ENCODE results near the gene ADAM17. TPM values are rescaled to one million over a fixed set of nuclear protein-coding genes. Genes with fewer than 3 reads are reported as not detected.

The ADAM17 gene
- total and polyA plus RNA-seq, 10 donors = 9.4 to 54.0 (median 32.5) TPM

GRCh38 chr2:9543557-9543956 lies 12.1 kb downstream of the ADAM17 start:
- 4 to 33% (median 22%) methylated on average over 1 of the region's 1 CpG for WGBS, 5 donors
- peak overlapping the region in 5 of 8 donors; percentile 24 to 69 (median 32) for H3K27ac ChIP-seq
- H3K4me3 ChIP-seq = no peak overlapping the region
- H3K36me3 ChIP-seq = peaks cover 0 to 20% (median 5%) of the 10 kb centered on the region in 6 donors
- H3K4me1 ChIP-seq = peaks cover 59 to 100% (median 85%) of the 10 kb centered on the region in 6 donors
- no peaks in the 10 kb centered on the region for H3K9me3 ChIP-seq
- DNase-seq = no peak
- H3K27me3 ChIP-seq (replicated peaks in 1 of 7) = no peaks in the 10 kb centered on the region
- intact Hi-C loops (cut with DNase I; ENCODE audit: low total_unique reads) = no loop called here
- TF ChIP-seq CTCF (IDR thresholded peaks at IDR 0.05 in 8 of 11, conservative IDR thresholded peaks at IDR 0.05 in 3 of 11) (no peak), POLR2AphosphoS5 (IDR thresholded peaks at IDR 0.05) (no peak), POLR2A (IDR thresholded peaks at IDR 0.05) (no peak)

GRCh38 chr2:9539531-9539930 lies 16.1 kb downstream of the ADAM17 start:
- peak overlapping the region in 1 of 8 donors; percentile 3 for H3K4me3 ChIP-seq

GRCh38 chr2:9538000-9538507 lies 17.6 kb downstream of the ADAM17 start:
- Histone ChIP-seq H3K4me1 (peaks cover 20 to 85% (median 53%) of the 10 kb centered on the region in 6 donors), H3K9me3 (no peaks in the 10 kb centered on the region), H3K27me3 (replicated peaks in 1 of 7) (no peaks in the 10 kb centered on the region), H3K27ac (peak overlapping the region in 5 of 8 donors; percentile 20 to 79 (median 69)), H3K36me3 (peaks cover 0 to 43% (median 22%) of the 10 kb centered on the region in 6 donors), H3K4me3 (no peak overlapping the region)
- no peak for DNase-seq
- intact Hi-C loops (cut with DNase I; ENCODE audit: low total_unique reads) = no loop called here
- 20 to 33% (median 28%) methylated on average over 2 of the region's 2 CpGs for WGBS, 5 donors
- TF ChIP-seq POLR2AphosphoS5 (IDR thresholded peaks at IDR 0.05) = no peak
- no peak for TF ChIP-seq POLR2A (IDR thresholded peaks at IDR 0.05)
- TF ChIP-seq CTCF (IDR thresholded peaks at IDR 0.05 in 8 of 11, conservative IDR thresholded peaks at IDR 0.05 in 3 of 11) = no peak

More at GRCh38 chr2:9539531-9539930, 16.1 kb downstream of the ADAM17 start:
- Histone ChIP-seq H3K27me3 (replicated peaks in 1 of 7) (no peaks in the 10 kb centered on the region), H3K36me3 (peaks cover 0 to 29% (median 8%) of the 10 kb centered on the region in 6 donors), H3K9me3 (no peaks in the 10 kb centered on the region), H3K4me1 (peaks cover 35 to 98% (median 68%) of the 10 kb centered on the region in 6 donors), H3K27ac (peak overlapping the region in 7 of 8 donors; percentile 1 to 79 (median 45))
- no peak for DNase-seq
- TF ChIP-seq POLR2AphosphoS5 (IDR thresholded peaks at IDR 0.05) (no peak), POLR2A (IDR thresholded peaks at IDR 0.05) (no peak), CTCF (IDR thresholded peaks at IDR 0.05 in 8 of 11, conservative IDR thresholded peaks at IDR 0.05 in 3 of 11) (no peak)
- intact Hi-C loops (cut with DNase I; ENCODE audit: low total_unique reads) = no loop called here
- WGBS, 5 donors = 62 to 64% (median 63%) methylated on average over 5 of the region's 5 CpGs

- no peak overlapping the region for H3K4me3 ChIP-seq
- no peak for TF ChIP-seq CTCF (IDR thresholded peaks at IDR 0.05 in 8 of 11, conservative IDR thresholded peaks at IDR 0.05 in 3 of 11)
- TF ChIP-seq POLR2AphosphoS5 (IDR thresholded peaks at IDR 0.05) = no peak
- TF ChIP-seq POLR2A (IDR thresholded peaks at IDR 0.05) = no peak
- intact Hi-C loops (cut with DNase I; ENCODE audit: low total_unique reads) = no loop called here
- no peaks in the 10 kb centered on the region for H3K9me3 ChIP-seq
- H3K27ac ChIP-seq = peak overlapping the region in 1 of 8 donors; percentile 79
- peaks cover 0 to 44% (median 28%) of the 10 kb centered on the region in 6 donors for H3K36me3 ChIP-seq
- WGBS, 5 donors = 87 to 95% (median 94%) methylated on average over 6 of the region's 6 CpGs
- DNase-seq = no peak
- peaks cover 20 to 69% (median 48%) of the 10 kb centered on the region in 6 donors for H3K4me1 ChIP-seq
- H3K27me3 ChIP-seq (replicated peaks in 1 of 7) = no peaks in the 10 kb centered on the region
These were observed 19.1 kb downstream of the ADAM17 start for GRCh38 chr2:9536504-9536903.

Measured in spleen (tissue), 11 donors.